Activated T-cell treated with anti-CD3 and anti-CD28 coated beads, Interleukin-2, amount 50 U/mL, for 72 hours (primary cell): ENCODE results near the gene APLN. TPM values are rescaled to one million over a fixed set of nuclear protein-coding genes. Genes with fewer than 3 reads are reported as not detected.

Experiments
- ATAC-seq, 2 donors: fragments of 150-1000 bp; cut with Tn5 transposase; replicated peaks in 1 of 2; 2 replicates each; pipeline ENCODE4 v1.10.0; 2021; ENCODE audit warnings: moderate library complexity in 2 of 2, mild to moderate bottlenecking in 1 of 2
- DNase-seq, 2 donors: peaks; one replicate each; pipeline ENCODE4 v3.0.0; 2021 to 2022; ENCODE audit warnings: mixed read lengths in 1 of 2
- H3K27ac Mint-ChIP-seq: one replicate; pipeline ENCODE4 v1.8.0; 2022; ENCODE audit warnings: mild to moderate bottlenecking, moderate library complexity, mixed read lengths
- H3K27me3 Mint-ChIP-seq: one replicate; pipeline ENCODE4 v1.8.0; 2022; ENCODE audit warnings: low read depth, mixed read lengths
- H3K36me3 Mint-ChIP-seq, 2 donors: one replicate each; pipeline ENCODE4 v1.8.0; 2022; ENCODE audit warnings: mixed read lengths in 2 of 2, mild to moderate bottlenecking in 1 of 2; ENCODE audit not compliant: insufficient read depth in 2 of 2
- H3K4me1 Mint-ChIP-seq: one replicate; pipeline ENCODE4 v1.8.0; 2022; ENCODE audit warnings: low read depth, mixed read lengths
- H3K4me3 Mint-ChIP-seq, 2 donors: one replicate each; pipeline ENCODE4 v1.8.0; 2022; ENCODE audit warnings: mild to moderate bottlenecking in 2 of 2, mixed read lengths in 2 of 2, moderate library complexity in 2 of 2
- H3K9me3 Mint-ChIP-seq, 2 donors: one replicate each; pipeline ENCODE4 v1.8.0; 2022; ENCODE audit warnings: mixed read lengths in 2 of 2
- total RNA-seq, 2 donors: library from RNA; stranded (reverse); gene quantifications; one replicate each; pipeline ENCODE4 v1.2.3, GENCODE V29; 2022

APLN gene
- total RNA-seq, 2 donors from 2014 or later: 0.14 to 0.23 TPM

- H3K36me3 Mint-ChIP-seq: no peaks in the 10 kb centered on the region
- DNase-seq (peak; percentile 11 to 24), ATAC-seq (peak; percentile 69 to 71)
- H3K4me3 Mint-ChIP-seq: peak overlapping the region; percentile 78 to 80
- no peak overlapping the region for H3K27ac Mint-ChIP-seq
- no peaks in the 10 kb centered on the region for H3K9me3 Mint-ChIP-seq
- peaks cover 35% of the 10 kb centered on the region for H3K27me3 Mint-ChIP-seq
- peaks cover 7% of the 10 kb centered on the region for H3K4me1 Mint-ChIP-seq
These were observed 645 bp downstream of the APLN start for GRCh38 chrX:129653971-129654651.

- Mint-ChIP-seq H3K4me3 (peak overlapping the region; percentile 55 to 78), H3K4me1 (peaks cover 7% of the 10 kb centered on the region), H3K27ac (no peak overlapping the region), H3K9me3 (no peaks in the 10 kb centered on the region), H3K27me3 (peaks cover 35% of the 10 kb centered on the region), H3K36me3 (no peaks in the 10 kb centered on the region)
- DNase-seq (no peak), ATAC-seq (no peak)
These were observed 1.4 kb downstream of the APLN start for GRCh38 chrX:129653181-129653970.

- H3K9me3 Mint-ChIP-seq: no peaks in the 10 kb centered on the region
- no peak for ATAC-seq
These were observed 2.1 kb downstream of the APLN start for GRCh38 chrX:129652565-129653169.

GRCh38 chrX:129651756-129652564, 2.8 kb downstream of the APLN start:
- Mint-ChIP-seq H3K27me3 (peaks cover 47% of the 10 kb centered on the region), H3K27ac (no peak overlapping the region), H3K4me3 (no peak overlapping the region), H3K9me3 (no peaks in the 10 kb centered on the region), H3K4me1 (peaks cover 7% of the 10 kb centered on the region), H3K36me3 (no peaks in the 10 kb centered on the region)
- no peak for ATAC-seq
- DNase-seq: no peak

More at GRCh38 chrX:129652565-129653169, 2.1 kb downstream of the APLN start:
- no peak overlapping the region for H3K4me3 Mint-ChIP-seq
- no peaks in the 10 kb centered on the region for H3K36me3 Mint-ChIP-seq
- no peak overlapping the region for H3K27ac Mint-ChIP-seq
- peaks cover 42% of the 10 kb centered on the region for H3K27me3 Mint-ChIP-seq
- peaks cover 7% of the 10 kb centered on the region for H3K4me1 Mint-ChIP-seq
- no peak for DNase-seq

GRCh38 chrX:129650821-129651510, 3.8 kb downstream of the APLN start:
- no peak for DNase-seq
- Mint-ChIP-seq H3K4me3 (no peak overlapping the region), H3K27me3 (peaks cover 45% of the 10 kb centered on the region), H3K9me3 (no peaks in the 10 kb centered on the region), H3K36me3 (no peaks in the 10 kb centered on the region), H3K27ac (no peak overlapping the region), H3K4me1 (peaks cover 7% of the 10 kb centered on the region)
- no peak for ATAC-seq

GRCh38 chrX:129650183-129650689, 4.5 kb downstream of the APLN start:
- Mint-ChIP-seq H3K4me3 (no peak overlapping the region), H3K36me3 (no peaks in the 10 kb centered on the region), H3K27ac (no peak overlapping the region), H3K9me3 (no peaks in the 10 kb centered on the region), H3K27me3 (peaks cover 42% of the 10 kb centered on the region), H3K4me1 (peaks cover 1% of the 10 kb centered on the region)
- ATAC-seq: no peak
- DNase-seq: no peak

- no peak for ATAC-seq
- no peak overlapping the region for H3K27ac Mint-ChIP-seq
- no peaks in the 10 kb centered on the region for H3K9me3 Mint-ChIP-seq
- no peak overlapping the region for H3K4me3 Mint-ChIP-seq
- no peak for DNase-seq
- no peaks in the 10 kb centered on the region for H3K36me3 Mint-ChIP-seq
- no peaks in the 10 kb centered on the region for H3K4me1 Mint-ChIP-seq
- peaks cover 46% of the 10 kb centered on the region for H3K27me3 Mint-ChIP-seq
These were observed 5.2 kb downstream of the APLN start for GRCh38 chrX:129649268-129650182.

- ATAC-seq (no peak), DNase-seq (no peak)
- Mint-ChIP-seq H3K9me3 (no peaks in the 10 kb centered on the region), H3K27me3 (peaks cover 45% of the 10 kb centered on the region), H3K27ac (no peak overlapping the region), H3K4me3 (no peak overlapping the region), H3K36me3 (no peaks in the 10 kb centered on the region), H3K4me1 (no peaks in the 10 kb centered on the region)
These were observed 6.1 kb downstream of the APLN start for GRCh38 chrX:129648514-129649267.

GRCh38 chrX:129647418-129648410, 7.0 kb downstream of the APLN start:
- no peak overlapping the region for H3K4me3 Mint-ChIP-seq
- no peaks in the 10 kb centered on the region for H3K4me1 Mint-ChIP-seq
- H3K36me3 Mint-ChIP-seq: no peaks in the 10 kb centered on the region
- no peaks in the 10 kb centered on the region for H3K9me3 Mint-ChIP-seq
- H3K27ac Mint-ChIP-seq: no peak overlapping the region
- ATAC-seq (no peak), DNase-seq (no peak)
- peaks cover 36% of the 10 kb centered on the region for H3K27me3 Mint-ChIP-seq
